GM19468 (cell line): ENCODE measurements around the gene ARAF.
"Not testable (repeated sequence)": the region's sequence is repeated elsewhere in the genome, so short reads cannot be mapped to it uniquely, and the experiment has no call there.

ENCODE experiments used
- ATAC-seq: cut with Tn5 transposase; IDR thresholded peaks from one replicate; pipeline ENCODE4 v1.9.1; 2021; ENCODE audit warnings: mild to moderate bottlenecking, moderate library complexity, moderate number of reproducible peaks; ENCODE audit not compliant: unreplicated experiment; ENCODE audit errors: extremely low read depth

ARAF gene

GRCh38 chrX:47583240-47583861, 22.3 kb downstream of the ARAF start:
- no peak for ATAC-seq

DNA sequence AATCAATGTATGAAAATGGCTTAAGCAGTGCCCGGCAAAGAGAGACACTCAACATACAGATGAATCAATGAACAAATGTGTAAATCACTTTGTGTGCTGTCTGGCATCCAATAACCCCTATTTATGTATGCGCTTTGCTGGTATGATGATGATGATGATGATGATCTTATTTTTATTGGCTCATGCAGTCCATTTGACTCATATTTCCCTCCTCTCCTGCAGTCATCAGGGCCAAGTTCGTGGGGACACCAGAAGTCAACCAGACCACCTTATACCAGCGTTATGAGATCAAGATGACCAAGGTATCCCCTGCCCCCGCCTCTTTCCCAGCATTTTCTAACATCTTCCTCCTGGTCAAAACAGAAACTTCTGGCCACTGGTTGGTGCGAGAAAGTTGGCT, 23.7 kb downstream of the ARAF start:
- no peak for ATAC-seq

DNA sequence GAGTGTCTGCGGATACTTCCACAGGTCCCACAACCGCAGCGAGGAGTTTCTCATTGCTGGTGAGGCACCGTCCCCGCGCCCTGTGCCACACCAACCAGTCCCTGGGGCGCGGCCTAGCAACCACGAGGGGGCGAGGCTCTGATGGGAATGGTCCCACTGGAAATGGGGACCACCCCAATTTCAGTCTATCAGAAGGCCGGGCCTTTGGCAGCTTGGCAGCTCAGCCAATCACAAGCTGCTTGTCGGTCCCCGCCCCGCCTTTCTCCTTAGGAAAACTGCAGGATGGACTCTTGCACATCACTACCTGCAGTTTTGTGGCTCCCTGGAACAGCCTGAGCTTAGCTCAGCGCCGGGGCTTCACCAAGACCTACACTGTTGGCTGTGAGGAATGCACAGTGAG, 24.3 kb downstream of the ARAF start:
- ATAC-seq, result no peak

GRCh38 chrX:47586043-47586787, 25.2 kb downstream of the ARAF start:
- no peak for ATAC-seq

DNA sequence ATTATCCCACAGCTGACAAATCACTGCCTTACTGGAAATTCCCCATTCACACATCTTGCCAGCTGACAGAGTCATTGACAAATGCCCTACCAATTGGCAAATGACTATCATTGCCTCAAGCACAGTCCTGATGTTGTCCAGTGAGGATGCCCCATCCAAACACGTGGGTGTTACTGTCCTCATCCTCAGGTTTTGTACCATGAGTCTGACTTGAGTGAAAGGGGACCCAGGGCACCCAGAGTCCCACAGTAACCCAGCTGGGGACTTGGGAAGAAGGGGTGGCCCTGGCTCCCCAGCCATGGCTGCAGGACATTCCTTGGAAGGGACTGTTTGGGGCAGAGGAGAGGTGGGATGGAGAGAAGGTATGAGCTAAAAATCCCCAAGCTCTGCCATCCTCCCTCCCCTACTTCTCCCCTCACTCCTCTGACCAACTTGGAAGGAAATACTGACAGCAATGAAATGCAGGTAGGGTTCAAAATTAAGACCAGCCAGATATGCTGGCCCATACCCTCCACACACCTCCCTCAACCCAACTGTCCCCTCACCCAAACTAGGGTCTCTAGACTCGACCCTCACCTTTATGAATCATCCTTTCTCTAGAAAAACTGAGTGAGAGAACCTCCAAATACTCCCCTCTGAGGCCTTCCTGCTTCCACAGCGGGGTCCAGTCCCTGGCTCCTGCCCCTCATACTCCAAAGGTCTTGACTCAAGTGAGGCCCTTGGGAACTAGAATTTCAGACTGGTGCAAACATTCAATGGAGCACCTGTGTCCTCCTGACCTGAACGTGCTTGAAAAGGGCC, 26.3 kb downstream of the ARAF start:
- ATAC-seq, result no peak

GRCh38 chrX:47587906-47588735, 27.1 kb downstream of the ARAF start:
- ATAC-seq, result no peak

GRCh38 chrX:47590984-47591383, 30.0 kb downstream of the ARAF start:
- ATAC-seq, result no peak

- no peak for ATAC-seq
These were observed 32.5 kb downstream of the ARAF start for GRCh38 chrX:47593522-47593921.

- ATAC-seq, result no peak
These were observed 34.8 kb downstream of the ARAF start for GRCh38 chrX:47595716-47596251.

GRCh38 chrX:47596256-47596655, 35.3 kb downstream of the ARAF start:
- no peak for ATAC-seq

GRCh38 chrX:47597222-47597621, 36.2 kb downstream of the ARAF start:
- no peak for ATAC-seq

- ATAC-seq, result not testable (repeated sequence)
These were observed 42.1 kb downstream of the ARAF start for GRCh38 chrX:47603125-47603524.

- no peak for ATAC-seq
These were observed 44.0 kb downstream of the ARAF start for GRCh38 chrX:47605024-47605423.

DNA sequence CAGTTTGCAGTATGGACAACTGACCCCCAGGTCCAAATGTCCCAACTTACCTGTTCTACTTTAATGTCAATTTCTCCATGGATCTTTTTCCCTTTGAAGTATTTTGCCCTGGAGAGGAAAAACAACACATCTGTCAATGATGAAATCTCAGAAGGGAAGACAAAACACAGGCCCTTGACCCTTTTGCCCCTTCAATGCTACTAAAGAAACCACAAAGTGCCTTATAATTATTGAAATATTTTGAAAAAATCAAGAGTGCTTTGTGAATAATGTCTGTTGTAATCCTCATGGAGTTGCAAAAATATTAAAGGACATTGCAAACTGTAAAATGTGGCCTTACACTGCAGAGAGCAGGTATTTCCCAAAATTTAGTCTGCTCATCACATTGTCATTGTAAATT, 46.1 kb downstream of the ARAF start:
- no peak for ATAC-seq

GRCh38 chrX:47608130-47608810, 47.3 kb downstream of the ARAF start:
- no peak for ATAC-seq

DNA sequence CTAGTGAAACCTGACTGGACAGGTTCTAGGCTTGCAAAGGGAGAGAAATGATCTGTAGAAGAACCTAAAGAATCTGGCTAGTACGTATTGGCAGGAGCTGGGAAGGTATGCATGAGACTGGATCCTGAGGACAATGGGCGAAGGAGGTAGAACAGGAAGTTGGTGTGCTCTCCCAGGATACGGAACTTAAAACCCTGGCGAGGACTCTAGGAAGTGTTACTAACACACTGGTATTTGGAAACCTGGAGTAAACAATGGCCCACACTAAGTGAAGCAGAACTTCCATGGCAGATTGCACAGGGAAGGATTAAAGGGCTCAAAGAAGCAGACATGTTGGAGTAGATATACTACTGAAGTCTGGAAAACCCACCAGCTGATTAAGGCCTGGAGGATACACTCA, 49.5 kb downstream of the ARAF start:
- no peak for ATAC-seq

DNA sequence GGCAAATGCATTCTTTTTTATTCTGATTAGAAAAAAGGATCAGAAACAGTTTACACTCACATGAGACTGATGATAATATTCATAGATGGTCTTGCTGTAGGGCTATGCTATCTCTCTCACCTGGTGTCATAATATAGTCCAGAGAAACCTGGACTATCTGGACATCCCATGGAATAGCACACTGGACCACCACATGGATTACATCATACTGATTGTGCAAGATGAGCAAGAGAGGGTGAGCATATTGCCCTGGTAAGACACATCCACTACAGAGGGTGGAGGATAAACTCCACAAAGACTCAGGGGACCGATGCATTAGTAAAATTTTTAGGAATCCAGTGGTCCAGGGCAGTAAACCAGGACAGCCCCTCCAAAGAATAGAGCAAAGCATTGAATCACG, 50.5 kb downstream of the ARAF start:
- ATAC-seq, result no peak

DNA sequence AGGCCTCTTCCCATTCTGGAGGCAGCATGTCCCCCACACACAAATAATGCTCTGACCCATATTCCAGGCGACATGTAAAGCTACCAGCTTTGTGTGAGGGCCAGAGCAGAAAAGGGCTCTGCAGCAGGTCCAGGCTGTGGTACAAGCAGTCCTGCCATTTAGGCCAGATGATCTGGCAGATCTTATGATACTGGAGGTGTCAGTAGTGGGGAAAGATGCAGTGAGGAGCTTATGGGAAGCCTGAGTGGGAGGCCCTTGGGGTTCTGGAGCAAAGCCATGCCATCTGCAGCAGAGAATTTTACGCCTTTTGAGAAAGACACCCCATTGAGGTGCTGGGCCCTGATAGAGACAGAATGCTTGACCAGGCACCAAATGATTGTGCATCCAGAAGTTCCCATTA, 50.9 kb downstream of the ARAF start:
- ATAC-seq, result no peak

DNA sequence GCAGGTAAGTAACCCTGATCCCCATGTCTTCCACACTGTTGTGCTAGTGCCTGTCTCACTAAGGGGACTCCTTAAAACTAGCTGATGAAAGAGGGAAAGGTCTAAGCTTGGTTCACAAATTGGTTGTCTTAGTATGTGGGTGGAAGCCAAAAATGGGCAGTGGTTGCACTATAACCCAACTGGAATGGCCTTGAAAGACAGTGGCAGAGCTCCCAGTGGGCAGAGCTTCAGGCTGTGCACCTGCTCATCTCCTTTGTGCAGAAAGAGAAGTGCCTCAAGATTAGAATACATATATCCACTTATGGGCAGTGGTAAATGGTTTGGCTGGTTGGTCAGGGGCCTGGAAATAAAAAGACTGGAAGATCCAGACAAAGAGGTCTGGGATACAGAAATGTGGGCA, 51.4 kb downstream of the ARAF start:
- ATAC-seq, result no peak

- ATAC-seq, result no peak
These were observed 52.1 kb downstream of the ARAF start for GRCh38 chrX:47613082-47613481.
